Measurements from ENCODE around the gene SCEL.

The SCEL gene

DNA sequence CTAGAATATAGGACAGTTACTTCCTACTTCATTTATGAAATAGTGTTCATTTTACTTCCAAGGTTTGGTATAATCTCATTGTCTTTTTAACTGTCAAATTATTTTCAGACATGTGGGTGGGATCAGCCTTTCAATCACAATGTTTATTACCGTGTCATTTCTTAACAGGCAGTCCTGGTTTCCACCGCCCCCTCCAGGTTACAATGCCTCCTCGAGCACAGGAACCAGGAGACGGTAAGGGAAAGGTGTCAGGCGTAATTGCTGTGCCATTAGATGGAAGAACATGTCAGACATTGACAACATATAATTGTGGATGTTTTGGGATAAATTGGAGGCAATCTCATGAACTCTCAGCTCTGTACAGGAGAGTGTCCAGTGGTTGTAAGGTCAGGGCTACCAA, 36.5 kb downstream of the SCEL start:
- no peak overlapping the region for H3K4me3 ChIP-seq (ENCODE audit: low read depth, low read length)
- DNase-seq (ENCODE audit: low read depth), result no peak
- TF ChIP-seq, protein P1, sequence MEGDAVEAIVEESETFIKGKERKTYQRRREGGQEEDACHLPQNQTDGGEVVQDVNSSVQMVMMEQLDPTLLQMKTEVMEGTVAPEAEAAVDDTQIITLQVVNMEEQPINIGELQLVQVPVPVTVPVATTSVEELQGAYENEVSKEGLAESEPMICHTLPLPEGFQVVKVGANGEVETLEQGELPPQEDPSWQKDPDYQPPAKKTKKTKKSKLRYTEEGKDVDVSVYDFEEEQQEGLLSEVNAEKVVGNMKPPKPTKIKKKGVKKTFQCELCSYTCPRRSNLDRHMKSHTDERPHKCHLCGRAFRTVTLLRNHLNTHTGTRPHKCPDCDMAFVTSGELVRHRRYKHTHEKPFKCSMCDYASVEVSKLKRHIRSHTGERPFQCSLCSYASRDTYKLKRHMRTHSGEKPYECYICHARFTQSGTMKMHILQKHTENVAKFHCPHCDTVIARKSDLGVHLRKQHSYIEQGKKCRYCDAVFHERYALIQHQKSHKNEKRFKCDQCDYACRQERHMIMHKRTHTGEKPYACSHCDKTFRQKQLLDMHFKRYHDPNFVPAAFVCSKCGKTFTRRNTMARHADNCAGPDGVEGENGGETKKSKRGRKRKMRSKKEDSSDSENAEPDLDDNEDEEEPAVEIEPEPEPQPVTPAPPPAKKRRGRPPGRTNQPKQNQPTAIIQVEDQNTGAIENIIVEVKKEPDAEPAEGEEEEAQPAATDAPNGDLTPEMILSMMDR (IDR thresholded peaks at IDR 0.05; ENCODE audit: insufficient read depth, low read depth, low read length, missing control alignments), result no peak

DNA sequence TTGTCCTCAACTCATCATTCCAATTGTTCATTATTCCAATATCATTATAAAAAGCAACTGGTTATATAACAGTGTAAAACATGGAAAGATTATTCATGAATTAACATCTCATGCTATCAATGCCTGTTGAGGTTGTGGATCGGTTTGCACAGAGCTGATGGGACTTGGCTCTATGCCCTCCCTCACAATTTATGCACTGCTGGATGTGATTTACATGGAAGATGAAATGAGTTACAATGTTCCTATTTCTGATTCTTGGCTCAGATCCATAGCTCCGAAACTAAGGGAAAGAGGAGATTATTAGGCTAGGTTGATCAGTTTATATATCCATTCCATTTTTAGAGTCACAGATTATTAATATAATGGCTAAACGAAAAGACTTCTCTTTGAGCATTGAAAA, 38.6 kb downstream of the SCEL start:
- no peak overlapping the region for H3K4me3 ChIP-seq (ENCODE audit: low read depth, low read length)
- TF ChIP-seq, protein P1 (IDR thresholded peaks at IDR 0.05; ENCODE audit: insufficient read depth, low read depth, low read length, missing control alignments), result no peak
- no peak for DNase-seq (ENCODE audit: low read depth)

DNA sequence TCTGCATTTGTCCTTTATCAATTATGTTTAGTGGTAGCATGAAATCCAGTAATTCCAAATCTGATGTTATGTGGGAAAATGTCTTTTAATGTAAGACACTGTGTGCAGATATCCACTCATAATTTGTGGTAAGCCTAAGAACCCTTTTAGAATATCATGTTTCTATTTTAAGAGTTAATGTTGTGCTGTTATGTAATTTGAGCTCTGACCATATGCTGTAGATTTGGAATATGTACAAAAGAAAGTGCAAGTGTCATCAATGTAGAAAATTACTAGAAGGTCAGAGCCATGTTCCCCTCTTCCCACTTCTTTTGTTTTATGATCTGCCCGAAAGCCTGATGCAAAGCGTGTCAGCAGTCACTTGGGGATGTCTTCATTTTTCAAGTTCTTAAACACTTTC, 44.5 kb downstream of the SCEL start:
- no peak for DNase-seq (ENCODE audit: low read depth)
- TF ChIP-seq, protein P1 (IDR thresholded peaks at IDR 0.05; ENCODE audit: insufficient read depth, low read depth, low read length, missing control alignments), result no peak
- no peak overlapping the region for H3K4me3 ChIP-seq (ENCODE audit: low read depth, low read length)

DNA sequence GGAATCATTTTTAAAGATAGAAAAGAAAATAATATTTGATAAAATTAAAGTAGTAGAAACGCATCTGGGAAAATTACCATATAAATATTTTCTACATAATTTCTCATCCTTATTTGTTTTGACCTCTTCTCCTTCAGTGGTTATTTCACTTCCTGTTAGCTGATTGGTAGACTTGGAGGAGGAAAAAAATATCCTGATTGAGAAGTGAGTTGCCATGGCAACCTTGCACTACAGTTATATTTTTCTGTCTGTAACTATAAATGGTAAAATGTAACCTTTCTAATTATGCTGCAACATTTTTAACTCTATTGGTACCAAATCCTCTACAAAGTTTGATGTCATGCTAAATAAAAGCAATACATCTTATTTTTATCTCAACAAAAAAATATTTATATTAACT, 45.2 kb downstream of the SCEL start:
- H3K4me3 ChIP-seq (ENCODE audit: low read depth, low read length), result no peak overlapping the region
- DNase-seq (ENCODE audit: low read depth), result no peak
- TF ChIP-seq, protein P1 (IDR thresholded peaks at IDR 0.05; ENCODE audit: insufficient read depth, low read depth, low read length, missing control alignments), result no peak

DNA sequence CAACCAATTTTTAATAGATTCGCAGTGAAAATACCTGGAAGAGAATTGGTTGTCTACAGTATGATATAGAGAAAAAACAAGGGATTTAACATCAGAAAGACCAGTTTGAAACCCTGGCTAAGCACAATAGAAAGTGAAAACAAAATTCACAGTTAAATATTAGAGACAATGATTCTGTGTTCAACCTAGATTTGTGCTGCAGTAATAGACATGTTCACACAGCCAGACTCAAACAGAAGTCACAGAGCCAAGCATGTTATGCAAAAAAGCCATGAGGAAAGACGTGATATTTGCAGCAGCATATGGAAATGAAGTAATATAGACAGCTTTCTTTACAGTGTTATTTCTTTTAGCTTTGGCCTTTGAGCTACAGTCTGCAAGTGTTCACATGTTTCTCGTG, 48.1 kb downstream of the SCEL start:
- no peak for DNase-seq (ENCODE audit: low read depth)
- no peak overlapping the region for H3K4me3 ChIP-seq (ENCODE audit: low read depth, low read length)
- TF ChIP-seq, protein P1 (IDR thresholded peaks at IDR 0.05; ENCODE audit: insufficient read depth, low read depth, low read length, missing control alignments), result no peak

DNA sequence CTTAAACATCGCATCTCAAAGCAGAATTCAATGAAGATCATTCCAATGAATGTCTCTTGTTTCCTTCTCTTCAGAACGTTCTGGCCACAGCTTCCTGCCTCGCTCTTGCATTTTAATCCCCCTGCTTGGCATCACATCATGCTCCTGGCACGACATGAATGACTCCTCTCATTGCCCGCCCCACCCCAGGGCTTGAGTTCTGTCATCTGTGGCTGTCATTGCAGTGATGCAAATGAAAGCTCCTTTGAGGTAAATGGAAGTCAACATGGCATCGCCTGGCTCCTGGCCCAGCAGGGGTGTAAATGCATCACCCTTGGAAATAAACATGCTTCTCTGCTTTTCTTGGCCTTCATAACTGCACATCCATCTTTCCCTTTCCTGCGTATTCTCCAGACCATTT, 48.6 kb downstream of the SCEL start:
- TF ChIP-seq, protein P1 (IDR thresholded peaks at IDR 0.05; ENCODE audit: insufficient read depth, low read depth, low read length, missing control alignments), result no peak
- DNase-seq (ENCODE audit: low read depth), result no peak

DNA sequence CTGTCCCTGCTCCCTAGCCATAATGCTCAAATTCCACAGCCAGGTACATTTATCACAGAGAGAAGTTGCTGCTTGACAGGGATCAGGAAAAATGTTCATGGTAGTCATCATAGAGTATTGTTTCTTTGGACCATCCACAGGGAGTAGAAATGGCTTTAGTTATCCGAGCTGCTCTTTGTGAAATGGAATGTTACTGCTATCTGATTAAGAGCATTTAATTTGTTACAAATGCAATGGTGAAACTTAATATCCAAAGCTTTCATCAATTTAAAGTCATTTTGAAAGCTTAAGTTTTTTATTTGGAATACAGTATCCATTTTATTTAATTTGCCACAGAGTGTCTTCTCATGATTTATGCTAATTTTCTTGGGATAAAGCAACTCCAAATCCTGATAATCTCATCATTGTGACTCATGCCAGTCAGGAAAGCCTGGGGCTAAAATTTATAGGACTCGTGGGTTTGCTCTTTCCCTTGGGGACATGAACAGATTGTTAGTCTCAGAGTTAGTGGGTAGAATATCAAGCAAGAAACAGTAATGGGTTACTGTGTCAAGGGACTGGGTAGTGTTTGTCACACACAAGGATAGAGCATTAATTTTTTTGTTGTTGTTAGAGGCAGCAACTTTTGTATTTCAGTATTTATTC, 59.8 kb downstream of the SCEL start:
- no peak for DNase-seq (ENCODE audit: low read depth)
- TF ChIP-seq, protein P1 (IDR thresholded peaks at IDR 0.05; ENCODE audit: insufficient read depth, low read depth, low read length, missing control alignments), result no peak
- H3K4me3 ChIP-seq (ENCODE audit: low read depth, low read length), result no peak overlapping the region

More for the DNA sequence above, 48.6 kb downstream of the SCEL start:
- H3K4me3 ChIP-seq (ENCODE audit: low read depth, low read length), result no peak overlapping the region

Data from GM12865 (cell line).